D721Med (cell line): Measurements from ENCODE around the gene CFAP410.

Experiments used
- DNase-seq: peaks from one replicate; pipeline ENCODE4 v3.0.0; 2011; ENCODE audit warnings: low spot score; ENCODE audit not compliant: insufficient read length
- FAIRE-seq: peaks from 2 replicates; lab custom pipeline; 2011; peaks lifted over from hg19 to GRCh38; lab: Jason Lieb, UNC
- CTCF ChIP-seq: IDR thresholded peaks from 2 replicates; pipeline ENCODE4 v1.5.1; 2012; ENCODE audit warnings: mild to moderate bottlenecking, control low read depth; ENCODE audit not compliant: insufficient read depth; ENCODE audit errors: missing control alignments

The CFAP410 gene

GRCh38 chr21:44296103-44296519 lies 43.1 kb downstream of the CFAP410 start:
- FAIRE-seq (no peak), DNase-seq (no peak)
- TF ChIP-seq CTCF = no peak

GRCh38 chr21:44295646-44296045 lies 43.5 kb downstream of the CFAP410 start:
- no peak for TF ChIP-seq CTCF
- no peak for DNase-seq
- FAIRE-seq = no peak

GRCh38 chr21:44295163-44295573 lies 44.0 kb downstream of the CFAP410 start:
- TF ChIP-seq CTCF = no peak
- FAIRE-seq (no peak), DNase-seq (no peak)

GRCh38 chr21:44294391-44295162 lies 44.6 kb downstream of the CFAP410 start:
- no peak for DNase-seq

GRCh38 chr21:44293551-44294231 lies 45.5 kb downstream of the CFAP410 start:
- TF ChIP-seq CTCF = no peak
- FAIRE-seq (no peak), DNase-seq (no peak)

More at GRCh38 chr21:44294391-44295162, 44.6 kb downstream of the CFAP410 start:
- FAIRE-seq = no peak
- TF ChIP-seq CTCF = no peak

GRCh38 chr21:44292812-44293195 lies 46.4 kb downstream of the CFAP410 start:
- no peak for TF ChIP-seq CTCF
- DNase-seq = no peak
- FAIRE-seq = no peak
